Measurements from ENCODE around the gene RPLP2. TPM values are rescaled to one million over a fixed set of nuclear protein-coding genes. Genes with fewer than 3 reads are reported as not detected.

The RPLP2 gene
- polyA plus RNA-seq, 1 donor = 855 TPM

- no peak for DNase-seq
These were observed 21.6 kb upstream of the RPLP2 start for GRCh38 chr11:788009-788640.

DNA sequence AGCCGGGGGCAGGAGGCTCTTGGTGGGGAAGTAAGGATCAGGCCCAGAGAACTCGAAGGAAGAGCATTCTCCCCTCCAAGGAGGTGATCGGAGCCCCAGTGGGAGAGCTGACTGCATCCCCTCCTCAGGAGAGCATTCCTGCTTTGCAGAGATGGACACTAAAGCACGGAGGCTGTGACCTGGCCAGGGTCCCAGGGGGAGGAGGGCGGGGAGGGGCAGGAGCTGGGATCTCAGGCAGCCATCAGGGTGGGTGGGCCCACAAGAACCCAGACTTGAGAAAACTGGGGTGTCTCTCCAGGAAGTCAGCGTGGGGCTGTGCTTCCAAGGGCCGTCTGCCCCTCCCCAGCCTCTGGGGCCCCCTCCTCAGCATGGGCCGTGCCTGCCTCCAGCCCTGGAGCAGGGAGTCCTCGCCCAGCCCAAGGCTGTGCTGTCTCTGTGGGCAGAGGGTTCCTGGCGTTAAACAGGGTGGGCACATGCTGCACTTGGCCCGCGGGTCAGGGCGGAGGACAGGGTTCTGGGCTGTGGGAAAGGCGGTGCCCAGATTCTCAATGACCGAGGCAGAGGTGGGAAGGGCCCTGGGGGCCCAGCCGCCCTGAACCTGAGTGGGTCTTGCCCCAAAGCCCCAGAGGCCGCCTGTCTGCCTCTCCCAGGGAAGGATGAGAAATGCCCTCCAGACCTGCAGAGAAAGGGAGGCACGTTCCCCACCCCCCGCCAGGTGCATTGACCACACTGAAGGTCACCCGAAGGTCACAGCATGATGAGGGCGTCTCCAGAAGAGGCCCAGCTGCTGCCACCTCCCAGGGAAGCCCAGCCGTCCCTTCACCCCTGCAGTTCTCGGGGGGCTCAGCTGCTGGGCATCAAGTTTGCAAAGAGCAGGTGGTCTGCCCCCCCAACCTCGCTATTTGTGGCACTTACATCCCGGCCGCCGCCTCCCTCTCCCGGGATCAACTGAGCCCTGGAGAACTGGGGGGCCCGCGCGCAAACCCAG lies 20.5 kb upstream of the RPLP2 start:
- DNase-seq = no peak

GRCh38 chr11:789943-790342 lies 19.8 kb upstream of the RPLP2 start, which contains the start of gene CEND1:
TSS of gene CEND1 (minus strand) at chr11:790090. CDS start at chr11:788576, 1,514 bp downstream.
- no peak for DNase-seq

- no peak for DNase-seq
These were observed 18.8 kb upstream of the RPLP2 start for GRCh38 chr11:790721-791564.

DNA sequence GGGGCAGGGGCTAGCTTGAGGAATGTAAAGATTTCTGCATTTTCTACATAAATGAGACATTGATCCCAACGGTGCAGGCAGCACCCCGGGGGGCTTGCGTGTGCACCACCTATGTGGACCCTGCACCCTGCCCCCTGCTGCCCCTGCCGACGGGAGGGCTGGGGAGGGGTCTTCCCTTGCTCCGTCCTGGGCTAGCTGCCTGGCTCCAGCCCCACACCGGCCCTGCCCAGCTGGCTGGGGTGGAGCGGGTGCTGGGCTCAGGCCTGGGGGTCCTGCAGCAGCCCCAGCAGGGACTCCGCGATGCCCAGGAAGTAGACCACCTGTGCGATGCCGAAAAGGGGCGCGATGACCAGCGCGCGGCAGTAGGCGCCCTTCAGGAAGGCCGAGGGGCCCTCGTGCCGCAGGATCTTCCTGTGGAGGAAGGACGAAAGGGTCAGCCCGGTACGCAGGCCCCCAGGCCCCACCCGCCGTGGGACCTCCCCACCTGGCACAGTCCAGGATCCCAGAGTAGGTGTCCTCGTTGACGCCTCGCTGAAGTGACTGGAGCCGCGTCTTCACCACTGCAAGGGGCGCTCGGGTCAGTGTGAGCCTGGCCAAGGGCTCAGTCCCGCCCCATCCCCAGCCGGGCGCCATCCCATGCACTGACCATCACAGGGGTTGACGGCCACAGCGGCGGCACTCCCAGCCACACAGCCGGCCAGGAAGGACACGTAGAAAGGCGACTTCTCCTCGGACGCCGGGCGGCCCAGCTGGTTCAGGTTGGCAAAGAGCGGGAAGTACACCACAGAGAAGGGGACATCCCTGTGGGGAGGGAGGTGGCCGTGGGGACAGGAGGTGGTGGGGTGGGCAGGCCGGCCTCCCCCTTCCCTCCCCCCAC lies 17.9 kb upstream of the RPLP2 start:
- no peak for DNase-seq

DNA sequence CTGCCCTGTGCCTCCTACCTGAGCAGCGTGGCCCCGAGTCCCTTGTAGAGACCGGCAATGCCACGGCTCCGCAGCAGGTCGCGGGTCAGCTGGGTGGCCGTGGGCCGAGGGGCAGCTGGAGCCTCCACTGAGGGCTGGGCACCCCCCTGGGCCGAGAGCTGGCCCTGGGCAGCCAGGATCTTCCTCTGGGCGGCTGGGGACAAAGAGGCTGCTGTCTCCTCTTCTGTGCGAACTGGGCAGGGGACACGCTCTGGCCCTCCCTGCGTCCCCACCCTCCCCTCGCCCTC lies 17.3 kb upstream of the RPLP2 start:
- DNase-seq = no peak

DNA sequence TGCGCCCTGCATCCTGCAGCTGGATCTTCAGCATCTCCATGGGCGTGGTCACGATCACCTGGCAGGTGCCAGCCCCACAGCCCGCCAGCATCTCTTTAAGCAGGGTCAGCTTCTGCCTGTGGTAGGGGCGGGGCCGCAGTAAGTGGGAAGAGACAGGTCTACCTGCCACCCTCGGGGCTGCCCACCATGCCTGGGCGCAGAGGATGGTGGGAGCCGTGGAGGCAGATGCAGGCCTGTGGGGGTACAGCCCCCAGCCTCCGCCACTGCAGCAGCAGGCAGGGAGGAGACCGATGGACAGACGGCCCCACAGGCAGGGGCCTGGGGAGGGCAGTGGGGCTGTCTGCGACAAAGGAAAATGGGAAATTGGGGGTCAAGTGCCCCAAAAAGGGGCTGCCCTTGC lies 16.9 kb upstream of the RPLP2 start:
- DNase-seq = no peak

GRCh38 chr11:793556-793955 lies 16.2 kb upstream of the RPLP2 start:
- DNase-seq = no peak

DNA sequence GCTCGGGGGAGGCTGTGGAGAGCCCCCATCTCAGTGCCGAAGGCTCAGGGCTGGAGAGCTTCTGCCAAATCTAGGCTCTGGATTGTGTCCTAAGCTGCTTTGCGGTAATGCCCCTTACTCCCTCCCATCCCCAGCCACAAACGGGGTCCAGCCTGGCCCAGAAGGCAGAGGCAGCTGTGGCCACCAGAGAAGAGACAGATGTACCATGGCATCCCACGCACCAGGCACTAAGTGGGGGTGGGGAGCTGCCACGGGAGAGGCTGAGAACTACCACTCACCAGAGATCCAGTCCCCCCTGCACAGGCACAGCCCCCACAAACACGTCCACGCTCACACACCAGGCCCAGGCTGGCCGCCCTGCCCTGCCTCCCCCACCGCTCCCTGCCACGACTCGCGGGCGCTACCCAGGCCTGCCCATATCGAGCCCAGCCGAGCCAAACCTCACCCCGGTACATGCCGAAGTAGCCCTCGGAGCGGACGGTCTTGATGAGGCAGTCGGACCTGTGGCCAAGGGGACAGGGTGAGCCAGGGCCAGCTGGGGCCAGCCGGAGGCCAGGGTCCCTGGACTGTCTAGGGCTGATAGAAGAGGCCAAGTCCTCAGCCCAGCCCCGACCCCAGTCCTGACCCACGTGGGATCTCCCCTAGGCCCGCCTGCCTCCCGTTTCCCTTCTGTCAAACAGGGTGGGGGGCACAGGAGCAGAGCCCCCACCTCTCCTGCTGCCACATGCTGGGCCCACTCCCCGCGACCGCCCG lies 15.6 kb upstream of the RPLP2 start:
- no peak for DNase-seq

GRCh38 chr11:794766-795633 lies 14.8 kb upstream of the RPLP2 start:
- DNase-seq = no peak

- no peak for DNase-seq
These were observed 13.9 kb upstream of the RPLP2 start for GRCh38 chr11:795634-796564.

GRCh38 chr11:796565-797295 lies 13.0 kb upstream of the RPLP2 start:
- DNase-seq = no peak

DNA sequence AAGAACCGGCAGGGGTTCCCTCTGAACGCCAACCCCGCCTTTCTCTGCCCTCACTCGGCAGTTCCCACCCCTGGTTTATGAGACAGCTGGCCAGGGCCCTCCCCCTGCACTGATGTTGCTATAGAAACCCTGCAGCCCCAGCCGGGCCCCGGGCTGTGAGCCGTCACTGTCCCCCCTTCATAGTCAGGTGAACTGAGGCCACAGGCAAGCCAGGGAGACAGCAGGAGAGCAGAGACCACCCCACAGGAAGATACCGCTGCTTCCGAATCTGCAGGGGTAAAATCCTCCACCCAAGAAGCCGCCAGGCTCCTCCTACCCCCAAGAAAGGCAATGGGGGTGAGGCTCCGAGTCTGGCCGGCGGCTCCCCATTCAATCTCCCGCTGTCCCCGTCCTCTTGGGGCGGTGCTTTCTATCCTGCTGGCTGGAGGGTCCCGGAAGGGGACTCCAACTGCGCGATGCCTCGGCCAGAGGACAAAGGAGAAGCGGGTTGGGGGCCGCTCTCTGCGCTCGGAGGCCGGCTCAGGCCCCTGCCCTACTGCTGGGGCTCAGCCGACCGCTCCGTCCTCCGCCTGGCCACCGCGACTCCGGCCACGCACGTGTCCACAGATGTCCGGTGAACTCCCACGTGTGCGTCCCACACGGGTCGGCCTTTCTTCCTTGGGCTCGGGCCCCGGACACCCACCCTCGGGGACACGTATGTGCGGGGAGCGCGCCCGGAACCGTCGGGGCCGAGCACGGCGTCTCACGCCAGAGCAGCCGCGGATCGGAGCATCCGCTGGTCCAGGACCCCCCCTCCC lies 12.3 kb upstream of the RPLP2 start:
- no peak for DNase-seq

DNA sequence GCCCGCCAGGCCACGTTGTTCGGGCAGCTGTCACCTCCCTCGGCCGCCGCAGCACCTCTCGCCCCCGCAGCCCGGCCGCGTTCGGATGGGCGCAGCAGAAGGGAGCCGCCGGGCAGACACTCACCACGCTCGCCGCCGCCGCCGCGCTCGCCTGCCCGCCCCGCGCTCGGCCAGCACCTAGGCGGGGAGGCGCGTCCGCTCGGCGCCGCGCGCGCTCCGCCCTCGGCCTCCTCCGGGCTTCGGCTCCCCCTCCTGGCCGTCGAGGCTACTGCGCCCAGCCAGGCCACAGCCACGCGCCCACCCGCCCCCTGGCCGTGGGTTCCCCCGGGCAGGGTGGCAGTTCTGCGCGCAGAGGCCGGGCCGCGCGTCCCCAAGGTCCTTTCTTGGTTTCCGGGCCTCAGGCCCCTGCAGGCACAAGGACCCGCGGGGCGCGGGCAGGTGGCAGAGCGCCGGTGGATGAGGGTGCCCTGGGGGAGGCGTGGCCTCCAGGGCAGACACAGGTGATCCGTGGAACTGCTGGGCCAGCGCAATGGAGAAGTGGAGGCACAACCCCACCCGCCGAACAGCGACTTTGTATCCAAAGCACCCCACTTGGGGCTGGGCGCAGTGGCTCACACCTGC lies 11.6 kb upstream of the RPLP2 start, which contains the start of gene SLC25A22:
Gene SLC25A22 (minus strand): TSS at position 189 of the 621 bp plus-strand sequence. CDS start 3,275 bp downstream, outside the sequence.
- DNase-seq = no peak

DNA sequence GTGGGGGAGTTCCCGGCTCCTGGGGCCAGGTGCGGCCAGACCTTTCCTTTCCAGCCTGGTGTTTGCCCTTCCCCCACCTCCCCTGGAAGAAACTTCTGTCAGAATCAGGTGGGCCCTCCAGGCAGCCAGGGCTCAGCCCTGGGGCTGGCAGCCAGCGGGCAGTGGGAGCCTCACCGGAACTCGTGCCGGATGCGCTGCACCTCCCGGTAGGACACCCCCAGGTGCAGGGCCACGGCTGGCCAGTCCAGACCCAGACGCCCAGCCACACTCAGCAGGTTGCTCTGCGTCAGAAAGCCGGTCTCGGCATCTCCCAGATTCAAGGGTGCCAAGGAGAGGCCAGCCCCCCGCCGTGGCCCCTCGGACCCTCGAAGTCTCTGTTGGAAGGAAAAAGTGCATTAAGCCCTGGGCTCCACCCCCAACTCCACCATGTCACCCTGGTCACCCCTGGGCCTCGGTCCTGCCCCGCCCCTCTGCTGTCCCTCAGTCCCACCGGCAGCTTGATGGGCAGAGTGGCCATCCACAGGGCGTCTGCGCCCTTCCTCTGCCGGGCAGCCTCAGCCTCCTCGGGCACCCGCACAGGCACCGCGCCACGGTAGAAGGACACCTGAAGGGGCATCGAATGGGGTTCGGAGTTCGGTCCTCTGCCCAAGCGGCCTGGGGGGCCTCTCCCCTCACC lies 10.0 kb upstream of the RPLP2 start:
- no peak for DNase-seq

DNA sequence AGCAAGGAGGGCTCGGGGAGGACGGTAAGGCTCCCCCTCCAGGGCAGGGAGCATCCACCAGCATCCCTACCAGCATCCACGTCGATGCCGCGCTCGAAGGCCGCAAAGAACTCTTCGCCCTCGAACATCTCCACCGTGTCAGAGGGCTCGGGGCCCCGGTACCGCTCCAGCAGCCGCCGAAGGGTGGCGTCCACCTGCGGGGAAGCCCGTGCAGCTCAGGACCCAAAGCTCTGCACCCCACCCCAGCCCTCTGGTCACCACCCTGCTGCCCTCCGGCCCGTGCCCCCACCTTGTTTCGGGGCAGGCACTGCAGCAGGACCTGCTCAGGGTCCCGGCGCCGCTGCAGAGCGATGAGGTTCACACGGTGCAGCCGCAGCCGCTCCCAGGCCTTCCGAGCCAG lies 9.3 kb upstream of the RPLP2 start:
- no peak for DNase-seq
